22Rv1 (cell line): Measurements from ENCODE around the gene MINAR1.

ENCODE experiments used
- ZFX ChIP-seq: fragments of 450-650 bp; IDR thresholded peaks from 2 replicates; pipeline ENCODE4 v1.6.1; 2017; ENCODE audit warnings: antibody characterized with exemption, borderline replicate concordance
- TF ChIP-seq, protein P1 (sequence below): fragments of 450-650 bp; IDR thresholded peaks from 2 replicates; pipeline ENCODE4 v1.5.1; 2017; ENCODE audit warnings: mild to moderate bottlenecking

DNA sequence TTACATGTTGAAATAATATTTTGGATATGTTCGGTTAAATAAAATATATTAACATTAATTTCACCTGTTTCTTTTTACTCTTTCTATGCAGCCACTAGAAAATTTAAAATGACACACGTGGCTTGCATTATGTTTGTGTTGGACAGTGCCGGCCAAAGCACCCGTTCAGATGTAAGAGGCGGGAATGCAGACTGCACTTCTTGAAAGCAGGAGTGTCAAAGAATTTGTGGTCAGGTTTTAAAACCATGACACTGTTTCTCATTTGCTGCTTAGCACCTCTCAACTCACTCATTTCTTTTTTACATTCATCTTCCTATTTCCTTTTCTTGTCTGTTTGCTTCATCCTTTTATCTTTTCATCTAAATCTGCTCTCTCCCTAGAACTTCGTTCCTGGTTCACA is 35.3 kb upstream of the MINAR1 start:
- TF ChIP-seq, protein P1, sequence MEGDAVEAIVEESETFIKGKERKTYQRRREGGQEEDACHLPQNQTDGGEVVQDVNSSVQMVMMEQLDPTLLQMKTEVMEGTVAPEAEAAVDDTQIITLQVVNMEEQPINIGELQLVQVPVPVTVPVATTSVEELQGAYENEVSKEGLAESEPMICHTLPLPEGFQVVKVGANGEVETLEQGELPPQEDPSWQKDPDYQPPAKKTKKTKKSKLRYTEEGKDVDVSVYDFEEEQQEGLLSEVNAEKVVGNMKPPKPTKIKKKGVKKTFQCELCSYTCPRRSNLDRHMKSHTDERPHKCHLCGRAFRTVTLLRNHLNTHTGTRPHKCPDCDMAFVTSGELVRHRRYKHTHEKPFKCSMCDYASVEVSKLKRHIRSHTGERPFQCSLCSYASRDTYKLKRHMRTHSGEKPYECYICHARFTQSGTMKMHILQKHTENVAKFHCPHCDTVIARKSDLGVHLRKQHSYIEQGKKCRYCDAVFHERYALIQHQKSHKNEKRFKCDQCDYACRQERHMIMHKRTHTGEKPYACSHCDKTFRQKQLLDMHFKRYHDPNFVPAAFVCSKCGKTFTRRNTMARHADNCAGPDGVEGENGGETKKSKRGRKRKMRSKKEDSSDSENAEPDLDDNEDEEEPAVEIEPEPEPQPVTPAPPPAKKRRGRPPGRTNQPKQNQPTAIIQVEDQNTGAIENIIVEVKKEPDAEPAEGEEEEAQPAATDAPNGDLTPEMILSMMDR = no peak
- TF ChIP-seq ZFX = no peak
